ENCODE data around the gene N4BP2L2. TPM values are rescaled to one million over a fixed set of nuclear protein-coding genes. Genes with fewer than 3 reads are reported as not detected.

The N4BP2L2 gene
- total RNA-seq, 1 experiment from 2014 or later = 92.7 TPM

- TF ChIP-seq REST (IDR thresholded peaks at IDR 0.05; ENCODE audit: low read depth) (no peak), CEBPB (IDR thresholded peaks at IDR 0.05; ENCODE audit: low read depth) (no peak)
Observed at GRCh38 chr13:32446220-32446619, 92.4 kb downstream of the N4BP2L2 start (continued).

- H3K4me3 ChIP-seq (replicated peaks in 1 of 2; ENCODE audit: low read depth in 1 of 2, low read length in 2 of 2) = no peak overlapping the region
- no peaks in the 10 kb centered on the region for H3K9me2 ChIP-seq (ENCODE audit: insufficient read depth)
- H3K36me3 ChIP-seq (ENCODE audit: control insufficient read depth in 1 of 2, insufficient read depth in 2 of 2, low read length in 2 of 2) = no peaks in the 10 kb centered on the region; a peak in 1 of 4 replicates
- no peaks in the 10 kb centered on the region for H3K9me3 ChIP-seq (ENCODE audit: control insufficient read depth in 1 of 2, insufficient read depth in 1 of 2, low read depth in 1 of 2, low read length in 2 of 2)
- TF ChIP-seq SRF (IDR thresholded peaks at IDR 0.05; ENCODE audit: low read depth) = no peak
- TF ChIP-seq SP1 (IDR thresholded peaks at IDR 0.05; ENCODE audit: low read depth) = no peak
- TF ChIP-seq JUND (IDR thresholded peaks at IDR 0.05) = no peak
- no peak for TF ChIP-seq ZFX (IDR thresholded peaks at IDR 0.05)
- TF ChIP-seq SIN3A (IDR thresholded peaks at IDR 0.05; ENCODE audit: low read depth) = no peak
- no peak for TF ChIP-seq CTCF (IDR thresholded peaks at IDR 0.05 in 2 of 3, conservative IDR thresholded peaks at IDR 0.05 in 1 of 3; ENCODE audit: borderline replicate concordance in 1 of 3, insufficient read depth in 1 of 3, low read depth in 2 of 3, low read length in 2 of 3)
- TF ChIP-seq ZBTB33 (IDR thresholded peaks at IDR 0.05; ENCODE audit: extremely low read depth, insufficient replicate concordance, low read length) = no peak
- TF ChIP-seq ELF1 (IDR thresholded peaks at IDR 0.05; ENCODE audit: borderline replicate concordance, low read depth) = no peak
- no peak for TF ChIP-seq YY1 (IDR thresholded peaks at IDR 0.05; ENCODE audit: extremely low read depth, insufficient replicate concordance, low read depth, low read length)
- TF ChIP-seq POLR2A (IDR thresholded peaks at IDR 0.05; ENCODE audit: borderline replicate concordance, extremely low read depth, insufficient read depth, insufficient read length) = no peak
- TF ChIP-seq TCF7L2 (IDR thresholded peaks at IDR 0.05; ENCODE audit: borderline replicate concordance, extremely low read depth, insufficient read depth, insufficient read length) = no peak
- no peak for TF ChIP-seq REST (IDR thresholded peaks at IDR 0.05; ENCODE audit: low read depth)
- no peak for TF ChIP-seq ZNF274 (IDR thresholded peaks at IDR 0.05; ENCODE audit: low read depth, low read length)
- BruUV-seq (replicated peaks) = no TSS peak
- intact Hi-C loops (cut with micrococcal nuclease) = no loop called here
- no peak for ATAC-seq
- H2AFZ ChIP-seq (ENCODE audit: low read depth, low read length, poor library complexity, severe bottlenecking) = no peak overlapping the region
- H3K4me2 ChIP-seq (ENCODE audit: low read length) = no peak overlapping the region
- CTCF ChIA-PET = interaction anchor here (1.2 kb wide), 1 partner anchor 535 kb away, joined by 3 read pairs; no protein-coding TSS in a partner anchor
- no peaks in the 10 kb centered on the region for H3K79me2 ChIP-seq (ENCODE audit: insufficient read depth, low read length)
- H3K27ac ChIP-seq (ENCODE audit: low read depth, low read length) = no peak overlapping the region
- no peaks in the 10 kb centered on the region for H3K4me1 ChIP-seq (ENCODE audit: control insufficient read depth in 1 of 2, insufficient read depth in 2 of 2, low read length in 2 of 2)
- H3K27me3 ChIP-seq (ENCODE audit: insufficient read depth, low read length) = no peaks in the 10 kb centered on the region
- POLR2A ChIA-PET = interaction anchor here (0.5 kb wide), 1 partner anchor 81 kb away, joined by 3 read pairs; no protein-coding TSS in a partner anchor
- no peaks in the 10 kb centered on the region for H4K20me1 ChIP-seq (ENCODE audit: insufficient read depth)
- DNase-seq (ENCODE audit: low read depth, low spot score) = no peak
- RAD21 ChIA-PET (ENCODE audit: low non-redundant PET in 1 of 2, low total read pairs in 2 of 2, uncharacterized antibody in 2 of 2, unreplicated experiment in 2 of 2) = no interaction called here
- no peak overlapping the region for H3K9ac ChIP-seq (ENCODE audit: low read length)
Observed at GRCh38 chr13:32445461-32445860, 93.1 kb downstream of the N4BP2L2 start.

All from HCT116 (cell line).